AG04450 (cell line): Measurements from ENCODE around the gene ADARB2. TPM values are rescaled to one million over a fixed set of nuclear protein-coding genes. Genes with fewer than 3 reads are reported as not detected.

ENCODE experiments used
- CTCF ChIA-PET: fragments of 300-600, 350-600 bp; formaldehyde crosslinking; extraction: SDS; loops from one replicate; lab custom pipeline; 2022; ENCODE audit warnings: antibody characterized with exemption, inconsistent platforms; lab: Charles Lee
- POLR2A ChIA-PET: fragments of 350-600 bp; formaldehyde crosslinking; extraction: SDS; loops from one replicate; lab custom pipeline; 2021; ENCODE audit warnings: antibody characterized with exemption, inconsistent platforms; lab: Yijun Ruan, JAX
- DNase-seq: peaks from one replicate; pipeline ENCODE4 v3.0.0-alpha.2; 2011; ENCODE audit warnings: low read depth, low spot score
- H3K27ac ChIP-seq: one replicate; pipeline ENCODE4 v1.5.1; 2012; ENCODE audit warnings: low read depth, low read length, control low read depth
- H3K27me3 ChIP-seq: one replicate; pipeline ENCODE4 v1.6.0; 2012; ENCODE audit warnings: low read length; ENCODE audit not compliant: control insufficient read depth, insufficient read depth
- H3K4me3 ChIP-seq: 2 replicates; pipeline ENCODE4 v1.5.1; 2011; ENCODE audit warnings: mild to moderate bottlenecking, low read depth, low read length, control low read depth
- H3K9me3 ChIP-seq: 2 replicates; pipeline ENCODE4 v1.5.1; 2012; ENCODE audit warnings: low read length; ENCODE audit not compliant: control insufficient read depth, insufficient read depth
- CTCF ChIP-seq: IDR thresholded peaks from 2 replicates; pipeline ENCODE4 v1.5.1; 2011; ENCODE audit warnings: low read depth, low read length, control low read depth, inconsistent platforms
- polyA plus RNA-seq: library from polyadenylated mRNA; depleted of rRNA; stranded (reverse); fragments of >200 nt; gene quantifications from 2 replicates; pipeline ENCODE4 v1.2.3, GENCODE V29; 2011

ADARB2 gene
- polyA plus RNA-seq, 1 experiment = not detected

- ChIA-PET CTCF (no interaction called here), POLR2A (no interaction called here)
- no peaks in the 10 kb centered on the region for H3K27me3 ChIP-seq
- no peak for DNase-seq
- TF ChIP-seq CTCF = no peak
- peaks cover 47% of the 10 kb centered on the region for H3K9me3 ChIP-seq
- H3K4me3 ChIP-seq = no peak overlapping the region
- no peak overlapping the region for H3K27ac ChIP-seq
Observed at GRCh38 chr10:1582739-1583138, 154.6 kb downstream of the ADARB2 start.

- CTCF ChIA-PET = no interaction called here
- Histone ChIP-seq H3K9me3 (peaks cover 61% of the 10 kb centered on the region), H3K4me3 (no peak overlapping the region), H3K27ac (no peak overlapping the region), H3K27me3 (no peaks in the 10 kb centered on the region)
- POLR2A ChIA-PET = no interaction called here
- TF ChIP-seq CTCF = no peak
- DNase-seq = no peak
Observed at GRCh38 chr10:1581189-1581588, 156.1 kb downstream of the ADARB2 start.

GRCh38 chr10:1579671-1580070 is 157.7 kb downstream of the ADARB2 start:
- no peak for DNase-seq
- TF ChIP-seq CTCF = no peak

GRCh38 chr10:1579141-1579491 is 158.2 kb downstream of the ADARB2 start:
- Histone ChIP-seq H3K4me3 (no peak overlapping the region), H3K27ac (no peak overlapping the region), H3K27me3 (no peaks in the 10 kb centered on the region), H3K9me3 (peaks cover 78% of the 10 kb centered on the region)
- DNase-seq = no peak
- no peak for TF ChIP-seq CTCF
- CTCF ChIA-PET = no interaction called here
- POLR2A ChIA-PET = no interaction called here

More at GRCh38 chr10:1579671-1580070, 157.7 kb downstream of the ADARB2 start:
- no peak overlapping the region for H3K4me3 ChIP-seq
- peaks cover 73% of the 10 kb centered on the region for H3K9me3 ChIP-seq
- ChIA-PET CTCF (no interaction called here), POLR2A (no interaction called here)
- H3K27ac ChIP-seq = no peak overlapping the region
- no peaks in the 10 kb centered on the region for H3K27me3 ChIP-seq

- Histone ChIP-seq H3K27ac (no peak overlapping the region), H3K9me3 (peaks cover 84% of the 10 kb centered on the region), H3K27me3 (no peaks in the 10 kb centered on the region), H3K4me3 (no peak overlapping the region)
- no peak for DNase-seq
- no peak for TF ChIP-seq CTCF
- POLR2A ChIA-PET = no interaction called here
- CTCF ChIA-PET = interaction anchor here (0.6 kb wide), 1 partner anchor 1465 kb away, joined by 3 read pairs; no protein-coding TSS in a partner anchor
Observed at GRCh38 chr10:1578392-1579140, 158.8 kb downstream of the ADARB2 start.
